GM12864 (cell line): ENCODE results near the gene KCNJ5.

ENCODE experiments used
- DNase-seq: peaks from one replicate; pipeline ENCODE4 v3.0.0-alpha.2; 2011; ENCODE audit warnings: low read depth
- H3K4me3 ChIP-seq: 2 replicates; pipeline ENCODE4 v1.5.1; 2011; ENCODE audit warnings: mild to moderate bottlenecking, low read depth, low read length, control low read depth
- CTCF ChIP-seq: IDR thresholded peaks from 2 replicates; pipeline ENCODE4 v1.5.1; 2011; ENCODE audit warnings: low read depth, mild to moderate bottlenecking, moderate library complexity, low read length, control low read depth, inconsistent platforms; ENCODE audit errors: missing control alignments

KCNJ5 gene

GRCh38 chr11:128871168-128871610 is 20.0 kb upstream of the KCNJ5 start:
- no peak for DNase-seq
- TF ChIP-seq CTCF, result no peak
- no peak overlapping the region for H3K4me3 ChIP-seq

GRCh38 chr11:128872094-128872493 is 19.1 kb upstream of the KCNJ5 start:
- no peak for DNase-seq
- TF ChIP-seq CTCF, result no peak
- no peak overlapping the region for H3K4me3 ChIP-seq

- no peak overlapping the region for H3K4me3 ChIP-seq
- no peak for TF ChIP-seq CTCF
- DNase-seq, result no peak
These were observed 18.6 kb upstream of the KCNJ5 start for GRCh38 chr11:128872594-128872993.

GRCh38 chr11:128874427-128874826 is 16.7 kb upstream of the KCNJ5 start:
- no peak overlapping the region for H3K4me3 ChIP-seq
- no peak for DNase-seq
- TF ChIP-seq CTCF, result no peak

GRCh38 chr11:128876133-128876650 is 15.0 kb upstream of the KCNJ5 start:
- TF ChIP-seq CTCF, result no peak
- H3K4me3 ChIP-seq, result no peak overlapping the region
- DNase-seq, result no peak

- TF ChIP-seq CTCF, result no peak
- no peak for DNase-seq
- no peak overlapping the region for H3K4me3 ChIP-seq
These were observed 13.4 kb upstream of the KCNJ5 start for GRCh38 chr11:128877726-128878125.

- no peak for TF ChIP-seq CTCF
- no peak overlapping the region for H3K4me3 ChIP-seq
- no peak for DNase-seq
These were observed 12.7 kb upstream of the KCNJ5 start for GRCh38 chr11:128878455-128878854.
